ENCODE results near the gene GSTM4. TPM values are rescaled to one million over a fixed set of nuclear protein-coding genes. Genes with fewer than 3 reads are reported as not detected.
A peak's percentile ranks its signal among the peaks of the same experiment; 100 is the strongest.
"Not testable (repeated sequence)": the region's sequence is repeated elsewhere in the genome, so short reads cannot be mapped to it uniquely, and the experiment has no call there.

Gene GSTM4
- total and polyA plus RNA-seq, 12 donors, result 22.8 to 62.1 (median 41.8) TPM

GRCh38 chr1:109671067-109671466 lies 15.2 kb downstream of the GSTM4 start:
- no peak for TF ChIP-seq CTCF (IDR thresholded peaks at IDR 0.05)
- no peak for ATAC-seq
- DNase-seq, result no peak
- Histone ChIP-seq H3K4me3 (no peak overlapping the region), H3K27ac (no peak overlapping the region), H3K27me3 (no peaks in the 10 kb centered on the region), H3K4me1 (peaks cover 0 to 14% (median 9%) of the 10 kb centered on the region in 9 donors), H3K9me3 (no peaks in the 10 kb centered on the region), H3K36me3 (peaks cover 0 to 19% (median 0%) of the 10 kb centered on the region in 9 donors)
- WGBS, 2 donors, result 91 to 94% methylated on average over 5 of the region's 5 CpGs
- intact Hi-C loops (cut with DNase I), result no loop called here

- H3K27me3 ChIP-seq; H3K27ac ChIP-seq; H3K9me3 ChIP-seq; H3K4me1 ChIP-seq; DNase-seq; intact Hi-C loops (cut with DNase I); ATAC-seq; H3K4me3 ChIP-seq: not testable (repeated sequence)
- peaks cover 0 to 18% (median 0%) of the 10 kb centered on the region in 9 donors for H3K36me3 ChIP-seq
- WGBS, 2 donors, result 91 to 93% methylated on average over 2 of the region's 2 CpGs
Observed at GRCh38 chr1:109673861-109674260, 18.0 kb downstream of the GSTM4 start.

- H3K27ac ChIP-seq; intact Hi-C loops (cut with DNase I); H3K27me3 ChIP-seq; H3K4me1 ChIP-seq; H3K4me3 ChIP-seq; ATAC-seq; H3K9me3 ChIP-seq; H3K36me3 ChIP-seq; DNase-seq: not testable (repeated sequence)
- WGBS, 2 donors, result 75 to 89% methylated on average over 3 of the region's 3 CpGs
Observed at GRCh38 chr1:109676683-109677381, 20.9 kb downstream of the GSTM4 start.

- DNase-seq (no peak), ATAC-seq (no peak)
- no peak for TF ChIP-seq CTCF (IDR thresholded peaks at IDR 0.05)
- no peaks in the 10 kb centered on the region for H3K27me3 ChIP-seq
- no peaks in the 10 kb centered on the region for H3K4me1 ChIP-seq
- peaks cover 0 to 10% (median 0%) of the 10 kb centered on the region in 9 donors for H3K36me3 ChIP-seq
- no peak overlapping the region for H3K4me3 ChIP-seq
- 58 to 68% methylated on average over 3 of the region's 3 CpGs for WGBS, 2 donors
- H3K9me3 ChIP-seq, result no peaks in the 10 kb centered on the region
- H3K27ac ChIP-seq, result no peak overlapping the region
- intact Hi-C loops (cut with DNase I), result no loop called here
Observed at GRCh38 chr1:109677459-109677858, 21.6 kb downstream of the GSTM4 start.

- WGBS, 2 donors, result 87 to 88% methylated on average over 2 of the region's 2 CpGs
- H3K27me3 ChIP-seq; ATAC-seq; H3K36me3 ChIP-seq; H3K4me1 ChIP-seq; intact Hi-C loops (cut with DNase I); H3K27ac ChIP-seq; DNase-seq; H3K4me3 ChIP-seq; H3K9me3 ChIP-seq: not testable (repeated sequence)
Observed at GRCh38 chr1:109678637-109679036, 22.7 kb downstream of the GSTM4 start.

GRCh38 chr1:109684777-109685176 lies 28.9 kb downstream of the GSTM4 start:
- WGBS, 2 donors, result 94% methylated on average over 6 of the region's 6 CpGs; no CpG with 5 or more reads in 1 of the 2 donors
- ATAC-seq, H3K27ac ChIP-seq, H3K9me3 ChIP-seq, H3K4me3 ChIP-seq, H3K27me3 ChIP-seq, DNase-seq, H3K36me3 ChIP-seq: not testable (repeated sequence)
- intact Hi-C loops (cut with DNase I), result loop anchor here in 5 of 10 donors (5.0 kb wide), 2 partner anchors 37 to 42 kb away; no protein-coding TSS in a partner anchor
- peaks cover 0 to 18% (median 0%) of the 10 kb centered on the region in 9 donors for H3K4me1 ChIP-seq

- not testable (repeated sequence) for H3K27ac ChIP-seq, H3K27me3 ChIP-seq
- intact Hi-C loops (cut with DNase I), result loop anchor here in 5 of 10 donors (5.0 kb wide), 2 partner anchors 38 to 43 kb away; no protein-coding TSS in a partner anchor
Observed at GRCh38 chr1:109685399-109685798, 29.5 kb downstream of the GSTM4 start.

GRCh38 chr1:109685890-109686289 lies 30.0 kb downstream of the GSTM4 start:
- intact Hi-C loops (cut with DNase I), result loop anchor here in 5 of 10 donors (5.0 kb wide), 2 partner anchors 39 to 44 kb away; no protein-coding TSS in a partner anchor
- DNase-seq, H3K27me3 ChIP-seq, ATAC-seq, H3K27ac ChIP-seq, H3K9me3 ChIP-seq, H3K4me3 ChIP-seq, H3K36me3 ChIP-seq: not testable (repeated sequence)
- peaks cover 0 to 25% (median 0%) of the 10 kb centered on the region in 9 donors for H3K4me1 ChIP-seq
- 94% methylated on average over 4 of the region's 4 CpGs; no CpG with 5 or more reads in 1 of the 2 donors for WGBS, 2 donors

More at GRCh38 chr1:109685399-109685798, 29.5 kb downstream of the GSTM4 start:
- not testable (repeated sequence) for H3K9me3 ChIP-seq, H3K36me3 ChIP-seq, H3K4me3 ChIP-seq, DNase-seq
- peak in 1 of 8 donors; percentile 10 for ATAC-seq
- 69% methylated on average over 1 of the region's 1 CpG; no CpG with 5 or more reads in 1 of the 2 donors for WGBS, 2 donors
- H3K4me1 ChIP-seq, result peaks cover 0 to 23% (median 0%) of the 10 kb centered on the region in 9 donors

GRCh38 chr1:109687109-109687508 lies 31.2 kb downstream of the GSTM4 start:
- 21 to 38% methylated on average over 2 to 11 of the region's 11 CpGs for WGBS, 2 donors
- Histone ChIP-seq H3K27ac (peak overlapping the region in 5 of 10 donors; percentile 58 to 90 (median 80)), H3K4me1 (peaks cover 0 to 38% (median 0%) of the 10 kb centered on the region in 9 donors), H3K4me3 (peak overlapping the region in 4 of 10 donors; percentile 62 to 66 (median 64))
- not testable (repeated sequence) for H3K27me3 ChIP-seq, H3K9me3 ChIP-seq, H3K36me3 ChIP-seq, DNase-seq
- intact Hi-C loops (cut with DNase I), result loop anchor here in 5 of 10 donors (5.0 kb wide), 2 partner anchors 40 to 45 kb away; no protein-coding TSS in a partner anchor
- ATAC-seq, result peak in 4 of 8 donors; percentile 24 to 54 (median 46)
